ENCODE measurements around the gene PTPN1. TPM values are rescaled to one million over a fixed set of nuclear protein-coding genes. Genes with fewer than 3 reads are reported as not detected.
"Not testable (repeated sequence)": the region's sequence is repeated elsewhere in the genome, so short reads cannot be mapped to it uniquely, and the experiment has no call there.

The PTPN1 gene
- total RNA-seq, 3 donors from 2014 or later = 72.0 to 87.9 (median 72.3) TPM

- no peak for DNase-seq
- H3K4me3 Mint-ChIP-seq = no peak overlapping the region
- no peaks in the 10 kb centered on the region for H3K36me3 Mint-ChIP-seq (ENCODE audit: insufficient read depth)
- peaks cover 19% of the 10 kb centered on the region for H3K4me1 Mint-ChIP-seq (ENCODE audit: low read depth)
- no peak for ATAC-seq
- peaks cover 4% of the 10 kb centered on the region for H3K27me3 Mint-ChIP-seq (ENCODE audit: low read depth)
- H3K9me3 Mint-ChIP-seq = no peaks in the 10 kb centered on the region
These were observed 16.3 kb upstream of the PTPN1 start for GRCh38 chr20:50493881-50494253.

GRCh38 chr20:50494428-50494827 is 15.8 kb upstream of the PTPN1 start:
- Mint-ChIP-seq H3K27me3 (ENCODE audit: low read depth) (peaks cover 4% of the 10 kb centered on the region), H3K9me3 (no peaks in the 10 kb centered on the region), H3K4me3 (no peak overlapping the region), H3K36me3 (ENCODE audit: insufficient read depth) (no peaks in the 10 kb centered on the region), H3K4me1 (ENCODE audit: low read depth) (peaks cover 19% of the 10 kb centered on the region)
- no peak for DNase-seq
- ATAC-seq = no peak

- Mint-ChIP-seq H3K27me3 (ENCODE audit: low read depth) (peaks cover 4% of the 10 kb centered on the region), H3K9me3 (no peaks in the 10 kb centered on the region), H3K4me1 (ENCODE audit: low read depth) (peaks cover 19% of the 10 kb centered on the region), H3K36me3 (ENCODE audit: insufficient read depth) (no peaks in the 10 kb centered on the region), H3K4me3 (no peak overlapping the region)
- no peak for DNase-seq
- no peak for ATAC-seq
These were observed 13.3 kb upstream of the PTPN1 start for GRCh38 chr20:50496773-50497385.

- Mint-ChIP-seq H3K27me3 (ENCODE audit: low read depth) (no peaks in the 10 kb centered on the region), H3K36me3 (ENCODE audit: insufficient read depth) (no peaks in the 10 kb centered on the region), H3K9me3 (no peaks in the 10 kb centered on the region), H3K4me3 (no peak overlapping the region), H3K4me1 (ENCODE audit: low read depth) (peaks cover 8% of the 10 kb centered on the region)
- ATAC-seq (no peak), DNase-seq (no peak)
These were observed 12.0 kb upstream of the PTPN1 start for GRCh38 chr20:50498071-50498776.

DNA sequence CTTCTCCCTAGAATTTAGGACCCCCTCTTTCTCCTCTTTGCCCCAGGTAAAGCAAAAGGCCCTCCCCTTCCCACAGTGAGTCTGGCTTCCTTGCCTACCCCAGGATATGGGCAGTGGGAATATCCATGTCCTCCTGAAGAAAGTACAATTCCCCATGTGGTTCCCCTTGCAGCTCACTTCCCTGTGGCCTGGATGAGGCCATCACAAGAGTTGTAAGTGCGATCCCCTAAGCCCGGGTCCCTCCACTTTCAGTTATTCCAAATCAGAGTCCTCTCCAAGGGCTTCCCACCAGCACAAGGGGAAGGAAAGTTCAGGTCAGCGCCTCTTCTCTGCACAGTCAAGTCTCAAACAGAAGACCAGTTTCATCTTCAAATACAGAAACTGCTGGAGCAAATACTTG is 10.2 kb upstream of the PTPN1 start:
- H3K9me3 Mint-ChIP-seq = no peaks in the 10 kb centered on the region
- ATAC-seq (no peak), DNase-seq (no peak)
- no peaks in the 10 kb centered on the region for H3K27me3 Mint-ChIP-seq (ENCODE audit: low read depth)
- H3K4me1 Mint-ChIP-seq (ENCODE audit: low read depth) = peaks cover 3% of the 10 kb centered on the region
- no peak overlapping the region for H3K4me3 Mint-ChIP-seq
- H3K36me3 Mint-ChIP-seq (ENCODE audit: insufficient read depth) = no peaks in the 10 kb centered on the region

GRCh38 chr20:50501972-50502745 is 8.0 kb upstream of the PTPN1 start:
- Mint-ChIP-seq H3K36me3 (ENCODE audit: insufficient read depth) (no peaks in the 10 kb centered on the region), H3K4me1 (ENCODE audit: low read depth) (peaks cover 3% of the 10 kb centered on the region), H3K9me3 (no peaks in the 10 kb centered on the region), H3K27me3 (ENCODE audit: low read depth) (no peaks in the 10 kb centered on the region), H3K4me3 (no peak overlapping the region)
- ATAC-seq = no peak
- DNase-seq = no peak

DNA sequence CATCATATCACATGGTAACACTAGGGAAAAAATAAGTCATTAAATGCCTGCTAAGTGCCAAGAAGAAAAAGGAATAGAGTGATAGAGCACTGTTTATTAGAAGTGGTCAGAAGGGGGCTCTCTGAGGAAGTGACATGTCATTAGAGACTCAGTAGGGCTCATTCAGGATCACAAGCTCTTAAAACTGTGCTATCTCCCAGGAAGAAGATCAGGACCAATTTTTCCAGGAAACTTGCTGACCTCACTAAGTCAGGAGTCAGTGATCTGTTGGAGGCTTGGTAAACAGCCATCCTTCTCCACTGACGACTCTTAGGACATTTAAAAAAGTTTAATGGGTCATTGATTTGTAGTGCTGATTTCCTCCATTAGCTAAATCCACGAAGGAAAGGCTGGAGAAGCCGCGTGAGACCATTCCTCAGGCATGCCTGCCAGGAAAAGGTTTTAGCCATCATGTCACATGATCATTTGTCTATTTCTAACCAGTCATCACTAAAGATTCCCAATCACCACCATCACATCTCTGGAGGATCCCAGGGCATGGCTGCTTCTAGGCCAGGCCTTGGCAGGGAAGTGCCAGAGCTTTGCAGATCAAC is 5.9 kb upstream of the PTPN1 start:
- Mint-ChIP-seq H3K4me1 (ENCODE audit: low read depth) (peaks cover 6% of the 10 kb centered on the region), H3K27me3 (ENCODE audit: low read depth) (no peaks in the 10 kb centered on the region), H3K9me3 (no peaks in the 10 kb centered on the region), H3K36me3 (ENCODE audit: insufficient read depth) (no peaks in the 10 kb centered on the region), H3K4me3 (no peak overlapping the region)
- DNase-seq (no peak), ATAC-seq (no peak)

GRCh38 chr20:50506270-50506579 is 4.0 kb upstream of the PTPN1 start:
- no peaks in the 10 kb centered on the region for H3K9me3 Mint-ChIP-seq

GRCh38 chr20:50507745-50508144 is 2.4 kb upstream of the PTPN1 start:
- DNase-seq; H3K4me3 Mint-ChIP-seq; H3K9me3 Mint-ChIP-seq; H3K27me3 Mint-ChIP-seq (ENCODE audit: low read depth); H3K36me3 Mint-ChIP-seq (ENCODE audit: insufficient read depth); ATAC-seq: not testable (repeated sequence)
- peaks cover 19% of the 10 kb centered on the region for H3K4me1 Mint-ChIP-seq (ENCODE audit: low read depth)

More at GRCh38 chr20:50506270-50506579, 4.0 kb upstream of the PTPN1 start:
- ATAC-seq (no peak), DNase-seq (no peak)
- Mint-ChIP-seq H3K27me3 (ENCODE audit: low read depth) (no peaks in the 10 kb centered on the region), H3K4me3 (no peak overlapping the region), H3K4me1 (ENCODE audit: low read depth) (peaks cover 11% of the 10 kb centered on the region), H3K36me3 (ENCODE audit: insufficient read depth) (no peaks in the 10 kb centered on the region)

DNA sequence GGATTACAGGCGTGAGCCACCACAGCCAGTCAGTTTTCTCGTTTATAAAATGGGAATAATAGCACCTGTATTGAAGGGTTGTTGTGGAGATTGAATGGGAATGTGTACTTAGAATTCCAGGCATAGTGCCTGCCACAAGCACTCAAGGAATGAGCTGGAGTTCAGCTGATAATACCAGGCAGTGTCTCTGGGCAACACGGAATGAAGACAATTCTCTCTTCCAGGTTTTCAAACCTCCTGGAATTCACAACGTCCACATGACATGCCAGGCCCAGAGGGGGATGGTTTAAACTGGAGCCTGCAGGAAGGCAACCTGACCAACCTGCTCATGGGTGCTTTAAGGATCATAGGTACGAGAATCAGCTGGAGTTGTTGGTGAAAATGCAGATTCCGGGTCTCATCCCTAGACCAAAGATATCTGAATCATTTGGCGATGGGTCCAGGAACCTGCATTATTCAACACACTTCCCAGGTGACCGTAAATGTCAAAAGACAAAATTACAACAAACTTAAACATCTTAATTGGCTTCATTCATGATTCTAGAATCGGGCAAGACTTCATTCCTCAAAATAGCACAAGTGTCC is 1.9 kb upstream of the PTPN1 start:
- ATAC-seq = no peak
- peaks cover 2% of the 10 kb centered on the region for H3K36me3 Mint-ChIP-seq (ENCODE audit: insufficient read depth)

GRCh38 chr20:50510706-50511542 is 741 bp downstream of the PTPN1 start:
- DNase-seq (no peak), ATAC-seq (peak; percentile 0)
- H3K9me3 Mint-ChIP-seq = no peaks in the 10 kb centered on the region
- peak overlapping the region; percentile 97 for H3K4me3 Mint-ChIP-seq
- H3K27me3 Mint-ChIP-seq (ENCODE audit: low read depth) = no peaks in the 10 kb centered on the region
- H3K4me1 Mint-ChIP-seq (ENCODE audit: low read depth) = peaks cover 46% of the 10 kb centered on the region
- H3K36me3 Mint-ChIP-seq (ENCODE audit: insufficient read depth) = peaks cover 14% of the 10 kb centered on the region

More for the DNA sequence above, 1.9 kb upstream of the PTPN1 start:
- Mint-ChIP-seq H3K4me3 (no peak overlapping the region), H3K27me3 (ENCODE audit: low read depth) (no peaks in the 10 kb centered on the region), H3K4me1 (ENCODE audit: low read depth) (peaks cover 24% of the 10 kb centered on the region), H3K9me3 (no peaks in the 10 kb centered on the region)
- no peak for DNase-seq

- Mint-ChIP-seq H3K4me1 (ENCODE audit: low read depth) (peaks cover 58% of the 10 kb centered on the region), H3K36me3 (ENCODE audit: insufficient read depth) (peaks cover 19% of the 10 kb centered on the region), H3K9me3 (no peaks in the 10 kb centered on the region), H3K4me3 (peak overlapping the region; percentile 97), H3K27me3 (ENCODE audit: low read depth) (no peaks in the 10 kb centered on the region)
- DNase-seq = no peak
- no peak for ATAC-seq
These were observed 2.1 kb downstream of the PTPN1 start for GRCh38 chr20:50512323-50512722.

DNA sequence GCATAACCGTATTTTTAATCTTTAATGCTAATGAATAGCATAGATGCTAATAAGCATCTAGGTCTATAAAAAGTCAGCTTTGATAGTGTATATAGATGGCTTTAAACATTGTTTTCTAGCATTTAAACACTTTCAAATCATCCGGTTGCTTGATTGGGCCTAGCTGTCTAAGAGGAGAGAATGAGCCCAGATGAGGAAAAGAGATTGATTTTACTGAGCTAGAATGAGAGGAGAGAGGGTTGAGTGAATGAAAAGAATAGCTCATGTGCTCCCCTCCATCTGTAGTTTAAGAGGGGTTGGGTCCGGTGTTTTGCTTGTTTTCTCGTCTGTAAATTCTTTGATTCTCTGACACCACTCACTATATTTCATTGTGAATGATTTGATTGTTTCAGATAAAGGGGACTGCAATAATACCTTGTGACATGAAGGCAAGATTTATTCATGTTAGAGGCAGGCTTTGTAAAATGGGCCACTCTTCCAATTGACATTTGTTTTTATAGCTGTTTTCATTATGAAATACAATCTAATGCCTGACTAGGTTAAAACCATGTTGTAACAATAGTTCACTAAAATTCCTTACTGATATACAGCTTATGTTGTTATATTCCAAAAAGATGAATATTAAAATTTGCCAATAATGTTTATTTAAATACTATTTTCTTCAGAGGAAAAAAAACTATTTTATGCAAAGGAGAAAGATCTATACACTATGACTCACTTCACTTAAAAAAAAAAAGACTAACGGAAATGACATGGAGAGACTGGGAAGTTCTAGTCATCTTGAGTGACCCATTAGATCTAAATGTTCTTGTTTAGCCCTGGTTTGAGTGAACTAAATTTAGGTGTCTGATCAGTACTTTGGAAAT is 3.2 kb downstream of the PTPN1 start:
- DNase-seq (no peak), ATAC-seq (no peak)
- peaks cover 21% of the 10 kb centered on the region for H3K36me3 Mint-ChIP-seq (ENCODE audit: insufficient read depth)
- H3K9me3 Mint-ChIP-seq = no peaks in the 10 kb centered on the region
- peak overlapping the region; percentile 97 for H3K4me3 Mint-ChIP-seq
- peaks cover 69% of the 10 kb centered on the region for H3K4me1 Mint-ChIP-seq (ENCODE audit: low read depth)
- H3K27me3 Mint-ChIP-seq (ENCODE audit: low read depth) = no peaks in the 10 kb centered on the region

Measured in activated T-cell treated with anti-CD3 and anti-CD28 coated beads, Interleukin-2, amount 50 U/mL, for 4 hours (primary cell).